ENCODE data around the gene CRACR2A.

CRACR2A gene

GRCh38 chr12:3668479-3669165, 84.3 kb downstream of the CRACR2A start:
- H3K4me3 ChIP-seq (ENCODE audit: low read length), result no peak overlapping the region
- no peaks in the 10 kb centered on the region for H4K20me1 ChIP-seq (ENCODE audit: insufficient read depth, low read length)
- H3K27me3 ChIP-seq (ENCODE audit: low read depth, low read length), result no peaks in the 10 kb centered on the region
- no peak overlapping the region for H2AFZ ChIP-seq (ENCODE audit: low read depth, low read length)
- H3K79me2 ChIP-seq (ENCODE audit: low read length), result no peaks in the 10 kb centered on the region
- no peaks in the 10 kb centered on the region for H3K9me3 ChIP-seq (ENCODE audit: insufficient read depth, low read length)
- no peak overlapping the region for H3K4me2 ChIP-seq (ENCODE audit: low read length)
- H3K36me3 ChIP-seq (replicated peaks; ENCODE audit: low read depth, low read length), result peaks cover 17% of the 10 kb centered on the region
- H3K4me1 ChIP-seq (ENCODE audit: low read length), result no peaks in the 10 kb centered on the region
- TF ChIP-seq EZH2phosphoT487 (IDR thresholded peaks at IDR 0.05; ENCODE audit: low read depth) (no peak), CTCF (IDR thresholded peaks at IDR 0.05; ENCODE audit: low read depth, low read length) (no peak)
- no peak overlapping the region for H3K9ac ChIP-seq (ENCODE audit: low read length)
- no peak overlapping the region for H3K27ac ChIP-seq (ENCODE audit: low read length)

- Histone ChIP-seq H3K27me3 (ENCODE audit: low read depth, low read length) (no peaks in the 10 kb centered on the region), H2AFZ (ENCODE audit: low read depth, low read length) (no peak overlapping the region), H3K79me2 (ENCODE audit: low read length) (no peaks in the 10 kb centered on the region)
Observed at GRCh38 chr12:3667485-3667884, 85.4 kb downstream of the CRACR2A start.

GRCh38 chr12:3666441-3666840, 86.5 kb downstream of the CRACR2A start:
- no peaks in the 10 kb centered on the region for H3K4me1 ChIP-seq (ENCODE audit: low read length)

More at GRCh38 chr12:3667485-3667884, 85.4 kb downstream of the CRACR2A start:
- H3K36me3 ChIP-seq (replicated peaks; ENCODE audit: low read depth, low read length), result peaks cover 10% of the 10 kb centered on the region
- TF ChIP-seq EZH2phosphoT487 (IDR thresholded peaks at IDR 0.05; ENCODE audit: low read depth) (no peak), CTCF (IDR thresholded peaks at IDR 0.05; ENCODE audit: low read depth, low read length) (no peak)
- no peaks in the 10 kb centered on the region for H3K4me1 ChIP-seq (ENCODE audit: low read length)
- H4K20me1 ChIP-seq (ENCODE audit: insufficient read depth, low read length), result no peaks in the 10 kb centered on the region
- H3K9me3 ChIP-seq (ENCODE audit: insufficient read depth, low read length), result no peaks in the 10 kb centered on the region
- H3K4me2 ChIP-seq (ENCODE audit: low read length), result no peak overlapping the region
- no peak overlapping the region for H3K4me3 ChIP-seq (ENCODE audit: low read length)
- no peak overlapping the region for H3K9ac ChIP-seq (ENCODE audit: low read length)
- H3K27ac ChIP-seq (ENCODE audit: low read length), result no peak overlapping the region

GRCh38 chr12:3662521-3662921, 90.4 kb downstream of the CRACR2A start:
- Histone ChIP-seq H3K27me3 (ENCODE audit: low read depth, low read length) (no peaks in the 10 kb centered on the region), H2AFZ (ENCODE audit: low read depth, low read length) (no peak overlapping the region), H3K9me3 (ENCODE audit: insufficient read depth, low read length) (no peaks in the 10 kb centered on the region), H3K4me1 (ENCODE audit: low read length) (no peaks in the 10 kb centered on the region), H3K4me3 (ENCODE audit: low read length) (no peak overlapping the region), H4K20me1 (ENCODE audit: insufficient read depth, low read length) (no peaks in the 10 kb centered on the region), H3K36me3 (replicated peaks; ENCODE audit: low read depth, low read length) (peaks cover 13% of the 10 kb centered on the region), H3K79me2 (ENCODE audit: low read length) (no peaks in the 10 kb centered on the region), H3K4me2 (ENCODE audit: low read length) (no peak overlapping the region), H3K27ac (ENCODE audit: low read length) (no peak overlapping the region), H3K9ac (ENCODE audit: low read length) (no peak overlapping the region)
- no peak for TF ChIP-seq EZH2phosphoT487 (IDR thresholded peaks at IDR 0.05; ENCODE audit: low read depth)
- no peak for TF ChIP-seq CTCF (IDR thresholded peaks at IDR 0.05; ENCODE audit: low read depth, low read length)

More at GRCh38 chr12:3666441-3666840, 86.5 kb downstream of the CRACR2A start:
- no peaks in the 10 kb centered on the region for H3K79me2 ChIP-seq (ENCODE audit: low read length)
- no peak overlapping the region for H3K4me2 ChIP-seq (ENCODE audit: low read length)
- peaks cover 8% of the 10 kb centered on the region for H3K36me3 ChIP-seq (replicated peaks; ENCODE audit: low read depth, low read length)
- H3K27ac ChIP-seq (ENCODE audit: low read length), result no peak overlapping the region
- no peak overlapping the region for H3K9ac ChIP-seq (ENCODE audit: low read length)
- no peak overlapping the region for H2AFZ ChIP-seq (ENCODE audit: low read depth, low read length)
- no peak for TF ChIP-seq EZH2phosphoT487 (IDR thresholded peaks at IDR 0.05; ENCODE audit: low read depth)
- no peak for TF ChIP-seq CTCF (IDR thresholded peaks at IDR 0.05; ENCODE audit: low read depth, low read length)
- H3K4me3 ChIP-seq (ENCODE audit: low read length), result no peak overlapping the region
- no peaks in the 10 kb centered on the region for H3K27me3 ChIP-seq (ENCODE audit: low read depth, low read length)
- no peaks in the 10 kb centered on the region for H4K20me1 ChIP-seq (ENCODE audit: insufficient read depth, low read length)
- H3K9me3 ChIP-seq (ENCODE audit: insufficient read depth, low read length), result no peaks in the 10 kb centered on the region
